ENCODE measurements around the gene N4BP2.

DNA sequence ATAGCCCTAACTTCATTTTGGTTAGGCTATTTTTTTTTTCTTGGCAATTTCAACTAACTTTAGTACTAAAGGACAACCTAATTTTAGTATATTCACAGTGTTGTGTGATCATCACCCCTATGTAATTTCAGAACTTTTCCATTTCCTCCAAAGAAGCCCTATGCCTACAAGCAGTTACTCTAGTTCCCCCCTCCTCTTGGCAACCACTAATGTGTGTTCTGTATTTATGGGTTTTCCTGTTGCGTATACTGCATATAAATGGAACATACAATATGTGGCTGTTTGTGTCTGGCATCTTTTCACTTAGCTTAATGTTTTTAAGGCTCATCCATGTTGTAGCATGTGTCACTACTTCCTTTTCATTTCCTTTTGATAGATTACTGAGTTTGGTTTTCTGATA lies 57.6 kb downstream of the N4BP2 start:
- no peak for TF ChIP-seq CTCF (IDR thresholded peaks at IDR 0.05; ENCODE audit: low read length)
- TF ChIP-seq EZH2phosphoT487 (IDR thresholded peaks at IDR 0.05; ENCODE audit: low read length), result no peak
- no peak for TF ChIP-seq EZH2 (optimal IDR thresholded peaks at IDR 0.05; ENCODE audit: low read depth, low read length)
